Cerebellar nuclear complex (tissue), 1 donor: ENCODE data around the gene RTN3.

ENCODE experiments used
- DNase-seq, 2 experiments: peaks; one replicate each; lab custom pipeline; 2025; lab: John Stamatoyannopoulos, UW

RTN3 gene

DNA sequence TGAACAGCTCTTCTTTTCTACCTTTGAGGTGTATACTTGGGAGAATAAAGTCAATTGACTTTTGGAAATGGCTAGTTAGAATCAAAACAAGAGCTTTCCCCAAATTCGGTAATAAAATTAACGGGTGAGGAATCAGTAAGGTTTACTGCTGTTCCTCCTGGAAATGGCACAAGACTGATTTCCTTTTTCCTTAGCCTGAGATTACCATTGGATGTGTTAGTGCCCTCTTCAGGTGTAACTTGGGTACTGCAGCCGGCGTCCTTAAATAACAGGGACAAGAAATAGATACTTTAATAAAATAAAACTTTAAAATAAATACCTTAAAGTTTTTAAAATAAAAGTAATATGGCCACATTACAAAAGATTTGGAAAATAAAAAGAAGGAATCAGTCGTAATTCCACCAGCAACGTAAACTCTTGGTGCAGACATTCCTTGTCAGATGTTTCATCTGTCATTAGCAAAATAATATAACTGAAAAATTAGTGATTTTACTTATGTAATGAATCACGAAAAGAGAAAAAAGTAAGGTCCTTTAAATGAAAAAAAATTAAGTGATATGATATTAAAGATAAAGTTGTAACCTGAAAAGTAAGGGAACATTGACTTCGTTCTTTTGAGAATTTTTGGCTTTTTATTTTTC is 57.5 kb downstream of the RTN3 start:
- DNase-seq: peak in 1 of 2 experiments; percentile 38

DNA sequence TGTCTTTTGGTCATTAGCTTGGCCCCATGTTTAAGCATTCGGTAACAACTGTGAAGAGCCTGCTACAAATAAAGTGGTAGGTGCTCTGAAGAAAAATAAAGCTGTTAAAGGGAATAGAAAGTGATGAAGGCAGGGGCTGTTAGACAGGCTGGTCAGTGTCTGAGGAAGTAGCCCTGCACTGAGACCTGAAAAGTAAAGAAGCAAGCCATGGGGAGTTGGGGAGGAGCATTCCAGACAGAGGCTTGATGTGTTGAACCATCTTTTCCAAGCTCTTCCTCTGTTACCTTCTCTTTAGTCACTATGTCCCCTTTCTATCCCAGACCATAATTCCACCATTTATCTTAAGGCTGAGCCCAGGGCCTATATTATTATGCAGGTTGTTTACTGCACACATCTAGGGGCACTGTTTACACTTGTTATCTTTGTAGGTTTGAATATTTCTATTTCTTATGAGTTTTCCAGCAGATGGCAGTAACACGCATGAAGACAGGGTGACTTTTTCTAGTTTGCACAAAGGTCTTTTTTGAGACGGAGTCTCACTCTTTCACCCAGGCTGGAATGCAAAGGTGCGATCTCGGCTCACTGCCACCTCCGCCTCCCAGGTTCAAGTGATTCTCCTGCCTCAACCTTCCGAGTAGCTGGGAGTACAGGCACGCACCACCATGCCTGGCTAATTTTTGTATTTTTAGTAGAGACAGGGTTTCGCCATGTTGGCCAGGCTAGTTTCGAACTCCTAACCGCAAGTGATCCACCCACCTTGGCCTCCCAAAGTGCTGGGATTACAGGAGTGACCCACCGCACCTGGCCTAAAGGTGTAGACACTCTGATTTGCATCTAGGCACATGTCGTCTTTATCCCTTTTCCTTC is 64.2 kb downstream of the RTN3 start:
- no peak for DNase-seq

DNA sequence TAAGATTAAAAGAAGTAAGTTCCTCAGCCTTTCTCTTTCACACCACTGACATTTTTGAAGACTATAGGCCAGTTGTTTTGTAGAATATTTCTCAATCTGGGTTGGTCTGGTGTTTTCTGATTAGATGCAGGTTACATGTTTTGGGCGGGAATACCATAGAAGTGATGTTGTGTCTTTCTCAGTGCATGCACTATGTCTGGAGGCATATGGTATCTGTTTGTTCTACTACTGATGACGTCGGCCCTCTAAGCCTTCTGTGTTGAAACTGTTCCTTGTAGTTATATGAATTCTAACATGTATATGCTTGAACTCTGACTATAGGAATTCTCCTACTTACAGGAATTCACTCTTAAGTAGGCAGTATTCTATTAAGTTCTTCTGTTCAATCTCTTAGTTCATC is 65.7 kb downstream of the RTN3 start:
- no peak for DNase-seq

DNA sequence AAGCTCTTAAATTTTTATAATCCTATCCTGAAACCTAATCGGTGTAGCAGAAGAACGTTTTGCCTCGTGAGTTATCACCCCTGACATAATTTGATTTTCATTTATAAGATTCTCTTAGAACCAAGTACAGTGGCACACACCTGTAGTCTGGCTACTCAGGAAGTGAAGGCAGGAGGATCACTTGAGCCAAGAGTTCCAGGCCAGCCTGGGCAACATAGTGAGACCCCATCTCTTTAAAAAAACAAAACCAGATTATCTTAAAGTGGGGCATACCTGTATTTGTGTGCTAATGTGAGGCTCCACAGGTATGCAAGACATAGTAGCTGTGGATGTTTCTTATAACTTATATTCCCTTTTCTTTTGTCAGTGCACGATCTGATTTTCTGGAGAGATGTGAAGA is 68.3 kb downstream of the RTN3 start:
- DNase-seq: no peak

DNA sequence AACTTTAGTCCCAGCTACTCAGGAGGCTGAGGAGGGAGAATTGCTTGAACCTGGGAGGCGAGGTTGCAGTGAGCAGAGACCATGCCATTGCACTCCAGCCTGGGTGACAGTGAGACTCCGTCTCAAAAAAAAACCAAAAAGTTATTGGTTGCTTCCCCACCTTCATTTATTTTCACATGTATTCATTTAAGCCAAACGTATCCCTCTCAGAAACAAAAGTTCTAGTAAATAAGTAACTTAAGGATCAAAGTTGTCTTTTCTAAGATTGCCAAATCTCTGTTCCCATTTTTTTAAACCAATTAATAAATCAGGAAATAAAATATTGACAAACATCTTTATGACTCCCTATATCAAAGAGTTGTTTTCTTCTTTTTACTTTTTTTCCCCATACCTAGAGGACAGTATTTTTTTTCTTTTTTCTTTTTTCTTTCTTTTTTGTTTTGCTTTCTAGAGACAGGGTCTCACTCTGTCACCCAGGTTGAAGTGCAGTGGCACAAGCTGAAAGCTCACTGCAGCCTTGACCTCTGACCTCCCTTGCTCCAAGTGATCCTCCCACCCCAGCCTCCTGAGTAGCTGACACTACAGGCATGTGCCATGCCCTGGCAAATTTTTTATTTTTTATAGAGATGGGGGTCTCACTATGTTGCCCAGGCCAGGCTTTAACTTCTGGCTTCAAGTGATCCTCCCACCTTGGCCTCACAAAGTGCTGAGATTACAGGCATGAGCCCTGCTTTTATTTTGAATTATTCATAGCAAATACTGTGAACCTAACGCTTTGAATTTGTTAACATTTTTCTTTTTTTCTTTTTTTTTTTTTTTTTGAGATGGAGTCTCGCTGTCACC is 75.8 kb downstream of the RTN3 start:
- no peak for DNase-seq

DNA sequence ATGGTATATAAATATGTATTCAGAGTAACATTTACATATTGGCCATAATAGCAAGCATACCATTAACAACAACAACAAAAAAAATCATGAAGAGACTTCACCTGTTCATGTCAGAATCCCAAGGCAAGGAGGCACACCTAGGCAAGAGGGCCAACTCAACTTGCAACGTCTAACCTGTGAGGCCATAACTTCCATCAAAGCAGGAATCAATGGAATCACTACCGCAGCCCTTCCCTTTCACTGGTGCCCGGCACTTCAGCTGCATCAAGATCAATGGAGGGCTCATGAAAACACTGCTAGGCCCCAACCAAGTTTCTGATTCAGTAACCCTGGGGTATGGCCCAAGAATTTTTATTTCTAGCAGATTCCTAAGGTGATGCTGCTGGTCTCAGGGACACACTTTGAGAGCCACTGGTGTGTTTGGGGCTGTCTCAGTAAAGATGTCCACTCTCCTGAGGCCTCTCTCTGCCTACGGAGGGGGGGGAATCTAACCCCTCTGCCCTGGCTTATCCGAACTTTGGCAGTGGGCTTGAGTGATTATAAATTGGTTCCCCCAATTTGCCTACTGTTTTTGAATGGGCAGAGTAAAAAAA is 79.3 kb downstream of the RTN3 start:
- DNase-seq: no peak

DNA sequence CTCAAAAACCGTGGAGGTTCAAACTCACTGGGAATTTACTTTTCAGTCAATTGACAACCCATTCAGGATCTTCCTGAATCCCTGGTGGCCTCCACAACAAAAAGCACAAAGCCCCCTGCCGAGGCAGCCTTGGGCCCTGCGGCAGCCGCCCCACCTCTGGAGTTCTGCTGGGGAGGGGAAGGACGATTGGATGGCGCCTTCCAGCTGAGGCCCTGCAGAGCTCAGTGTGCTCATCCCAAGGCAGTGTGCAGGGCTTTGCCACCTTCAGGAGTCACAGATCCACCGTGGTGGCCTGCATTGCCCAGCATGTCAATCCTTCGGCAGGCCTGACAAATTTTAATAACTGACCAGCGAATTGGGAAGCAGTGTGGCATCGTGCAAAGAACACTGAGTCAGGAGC is 79.9 kb downstream of the RTN3 start:
- DNase-seq: no peak

DNA sequence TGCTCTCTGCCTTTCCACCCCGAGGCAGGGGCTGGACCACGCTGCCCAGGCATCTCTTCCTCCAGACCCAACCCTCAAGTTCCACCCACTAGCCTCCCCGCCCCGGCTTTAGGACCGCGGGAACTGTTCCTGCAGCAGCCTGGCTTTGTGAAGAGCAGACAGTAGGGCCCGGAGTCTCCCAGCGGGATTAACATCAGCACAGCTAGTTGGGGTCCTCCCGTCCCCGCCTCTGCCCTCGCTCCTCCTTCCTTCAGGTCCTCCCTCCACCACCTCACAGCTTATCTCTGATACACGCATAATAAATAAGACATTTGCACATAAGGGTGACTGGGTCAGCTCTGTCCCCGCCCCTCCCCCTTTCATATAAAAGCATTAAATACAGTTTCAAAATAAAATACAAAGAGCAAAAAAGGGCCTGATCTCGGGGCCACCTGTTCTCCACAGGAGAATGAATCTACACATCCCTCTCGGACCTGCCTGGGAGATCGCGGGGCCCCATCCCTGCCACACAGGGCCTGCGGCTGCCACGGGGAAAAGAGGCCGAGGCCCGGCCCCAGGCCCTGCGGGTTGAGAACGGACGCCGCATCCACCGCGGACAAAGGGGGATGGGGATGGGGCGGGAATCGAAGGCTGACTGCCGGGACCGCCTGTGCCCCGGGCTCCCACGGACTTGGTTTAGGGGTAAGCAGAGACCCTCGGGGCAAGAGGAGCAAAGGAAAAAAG is 80.8 kb downstream of the RTN3 start:
- no peak for DNase-seq

DNA sequence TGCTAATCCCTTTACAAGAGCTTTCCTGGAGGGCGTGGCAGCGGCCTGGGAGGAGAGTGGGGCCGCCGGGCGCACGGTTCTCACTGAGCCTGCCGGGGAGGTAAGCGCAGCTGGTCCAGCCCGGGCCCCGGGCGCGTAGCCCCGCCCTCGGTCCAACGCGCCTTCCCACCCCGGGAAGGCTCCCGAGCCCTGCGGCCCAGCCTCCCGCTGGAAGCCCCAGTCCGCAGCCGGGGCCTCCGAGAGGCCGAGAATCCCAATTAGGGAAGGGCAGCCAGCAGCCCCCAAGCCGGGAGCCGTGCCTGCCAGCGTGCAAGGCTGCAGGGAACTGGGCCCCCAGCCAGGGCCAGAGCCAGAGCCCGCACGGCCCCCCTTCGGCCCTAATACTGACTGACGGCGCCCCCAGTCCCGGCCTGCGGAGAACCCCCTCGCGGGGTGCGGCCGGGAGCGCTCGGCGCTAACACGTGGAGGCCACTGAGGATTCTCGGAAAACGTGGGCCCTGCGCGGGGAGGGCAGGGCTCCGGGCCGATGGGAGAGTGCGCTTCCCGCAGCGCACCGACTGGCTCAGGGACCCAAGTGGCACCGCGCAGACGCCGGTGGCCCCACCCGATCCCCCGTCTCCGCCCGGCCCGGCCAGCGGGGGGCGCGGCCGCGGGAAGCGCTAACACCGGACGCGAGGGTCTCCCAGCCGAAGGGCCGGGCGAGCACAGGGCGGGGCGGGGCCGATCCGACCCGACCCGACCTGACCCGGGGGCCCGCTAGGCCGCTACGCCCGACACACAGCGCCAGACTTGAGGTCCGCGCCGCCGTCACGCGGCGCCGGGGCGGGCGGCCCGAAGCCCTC is 81.6 kb downstream of the RTN3 start:
- DNase-seq: no peak

DNA sequence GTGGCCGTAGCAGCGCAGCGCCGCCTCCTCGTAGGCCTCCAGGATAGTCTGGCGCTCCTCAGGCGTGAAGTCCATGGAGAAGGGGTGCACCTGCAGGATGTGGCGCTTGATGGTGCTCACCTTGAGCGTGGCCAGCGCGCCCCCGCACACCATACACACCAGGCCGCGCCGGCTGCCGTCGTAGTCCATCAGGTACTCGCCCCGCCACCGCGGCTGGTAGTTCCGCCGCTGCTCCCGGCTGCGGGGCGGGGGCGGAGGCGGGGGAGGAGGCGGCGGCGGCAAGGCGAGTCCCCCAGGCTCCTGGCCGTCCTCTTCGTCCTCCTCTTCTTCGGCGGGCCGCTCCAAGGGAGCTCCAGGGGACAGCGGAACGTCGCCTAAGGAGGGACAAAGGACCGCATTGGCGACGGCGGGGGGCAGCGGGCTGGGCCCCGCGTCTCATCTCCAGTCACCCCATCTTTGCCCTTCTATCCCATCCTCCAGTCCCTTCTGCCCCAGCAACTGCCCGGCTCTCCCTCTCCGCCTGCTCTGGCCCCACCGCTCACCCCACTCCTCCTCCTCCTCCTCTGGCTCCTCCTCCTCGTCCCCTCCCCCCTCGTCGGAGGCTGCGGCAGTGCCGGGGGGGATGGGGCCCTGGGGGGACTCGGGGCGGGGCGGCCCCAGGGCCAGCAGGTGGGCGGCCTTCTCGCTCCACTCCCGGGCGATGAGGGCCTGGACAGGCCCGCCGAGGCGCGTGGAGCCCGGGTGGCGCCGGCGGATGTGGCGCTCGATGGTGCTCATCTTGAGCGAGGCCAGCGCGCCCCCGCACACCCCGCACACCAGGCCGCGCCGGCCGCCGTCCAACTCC is 82.4 kb downstream of the RTN3 start:
- DNase-seq: no peak

DNA sequence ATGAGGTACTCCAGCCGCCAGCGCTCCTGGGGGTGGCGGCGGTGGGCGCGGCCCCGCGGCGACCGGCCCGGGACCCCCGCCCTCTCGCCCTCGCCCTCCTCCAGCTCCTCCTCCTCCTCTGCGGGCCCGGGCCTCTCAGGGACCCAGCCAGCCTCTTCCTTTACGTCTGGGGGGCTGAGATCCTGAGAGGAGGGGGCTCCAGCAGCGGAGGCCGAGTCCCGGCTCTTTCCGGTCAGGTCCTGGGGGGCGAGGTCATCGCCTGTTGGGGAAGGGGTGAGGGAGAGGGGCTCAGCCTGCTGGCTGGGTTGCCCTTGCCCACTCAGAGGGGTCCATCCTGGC is 83.0 kb downstream of the RTN3 start:
- DNase-seq: no peak

DNA sequence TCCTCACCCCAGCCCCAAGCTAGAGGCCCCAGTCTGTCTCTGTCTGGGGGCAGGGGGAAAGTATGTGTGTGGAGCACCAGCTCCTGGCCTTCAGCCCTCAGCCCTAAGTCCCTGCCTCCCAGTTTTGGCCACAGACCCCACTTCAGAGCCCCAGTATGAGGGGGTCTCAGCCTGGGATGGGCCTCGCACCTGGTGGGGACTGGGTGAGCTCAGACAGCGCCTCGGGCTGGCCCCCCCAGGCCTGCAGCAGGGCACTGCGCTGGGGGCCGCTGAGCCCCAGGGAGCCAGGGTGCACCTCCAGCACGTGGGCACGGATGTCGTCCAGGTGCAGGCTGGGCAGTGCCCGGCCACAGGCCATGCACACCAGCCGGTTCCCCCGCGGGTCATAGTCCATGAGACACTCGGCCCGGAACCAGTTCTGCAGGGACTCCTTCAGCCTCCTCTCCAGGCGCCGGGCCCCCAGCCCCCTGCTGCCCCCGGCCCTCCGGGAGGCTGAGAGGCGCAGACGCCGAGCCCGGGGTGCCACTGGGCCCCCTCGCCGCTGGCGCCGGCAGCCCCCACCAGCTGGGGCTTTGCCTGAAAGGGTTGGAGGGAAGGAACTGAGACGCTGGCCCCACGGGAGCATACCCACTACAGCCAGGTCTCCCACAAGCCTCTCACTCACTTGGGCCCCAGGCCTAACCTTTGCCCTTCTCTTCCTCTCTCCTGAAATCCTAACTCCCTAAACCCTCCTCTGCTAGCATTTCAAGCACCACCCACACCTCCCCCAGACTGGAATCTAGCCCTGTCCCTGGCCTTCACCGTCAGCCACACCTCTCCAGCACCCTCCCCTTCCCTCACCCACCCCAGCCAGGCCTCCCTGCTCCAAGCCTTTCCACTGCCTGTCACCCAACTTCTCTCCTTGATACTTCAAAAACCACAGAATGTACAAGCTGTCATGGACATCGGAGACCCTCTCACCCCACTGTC is 83.7 kb downstream of the RTN3 start:
- no peak for DNase-seq

DNA sequence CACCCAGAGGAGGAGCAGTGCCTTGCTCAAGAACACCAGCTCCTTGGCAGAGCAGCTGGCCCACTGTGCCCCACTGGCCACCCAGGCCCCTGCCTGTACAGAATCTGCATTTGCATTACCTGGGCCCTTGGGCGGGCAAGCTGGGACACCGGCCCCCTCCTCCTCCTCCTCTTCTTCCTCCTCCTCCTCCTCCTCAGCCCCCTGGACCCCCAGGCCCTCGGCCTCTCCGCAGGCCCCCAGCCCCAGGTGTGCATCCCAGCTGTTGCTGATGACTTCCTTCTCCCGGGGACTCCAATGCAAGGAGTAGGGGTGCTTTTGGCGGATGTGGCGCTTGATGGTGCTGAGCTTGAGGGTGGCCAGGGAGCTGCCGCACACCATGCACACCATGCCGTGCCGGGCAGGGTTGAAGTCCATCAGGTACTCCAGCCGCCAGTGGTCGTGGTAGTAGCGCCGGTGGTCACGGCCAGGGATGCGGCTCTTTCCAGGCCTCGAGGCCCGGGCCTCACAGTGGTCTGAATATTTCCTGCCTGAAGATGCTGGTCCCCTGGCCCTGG is 84.5 kb downstream of the RTN3 start:
- DNase-seq: no peak

DNA sequence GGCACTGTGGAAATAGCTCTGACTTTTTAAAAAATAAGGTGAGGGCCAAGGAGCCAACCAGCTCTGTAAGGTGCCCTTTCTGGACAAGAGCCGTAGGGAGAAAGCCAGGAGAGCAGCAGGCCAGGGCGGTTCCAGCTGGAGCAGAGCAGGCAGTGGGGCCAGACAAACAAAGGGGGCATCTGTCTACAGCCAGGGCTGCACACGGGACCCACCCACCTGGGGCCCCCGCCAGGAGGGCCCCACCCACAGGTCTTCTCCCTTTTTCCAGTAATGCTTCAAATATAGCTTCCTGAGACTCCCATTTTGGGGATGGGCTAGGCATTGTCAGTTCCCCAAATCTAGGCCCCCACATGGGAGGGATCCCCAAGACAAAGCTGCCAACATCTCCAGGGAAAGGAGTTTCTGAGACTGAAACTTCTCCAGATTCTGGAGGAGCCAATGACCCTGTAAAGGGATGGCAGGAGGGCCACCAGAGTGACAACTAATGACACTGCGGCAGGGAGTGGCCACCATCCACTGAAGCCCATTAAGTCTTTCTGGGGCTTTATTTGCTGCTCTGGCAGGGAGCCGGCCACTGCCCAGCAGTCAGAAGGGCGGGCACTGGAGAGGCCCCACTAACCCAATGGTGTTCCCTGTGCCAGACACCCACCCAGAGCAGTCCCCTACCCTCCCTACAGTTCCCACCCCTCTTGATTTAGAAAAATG is 85.4 kb downstream of the RTN3 start:
- DNase-seq: no peak

DNA sequence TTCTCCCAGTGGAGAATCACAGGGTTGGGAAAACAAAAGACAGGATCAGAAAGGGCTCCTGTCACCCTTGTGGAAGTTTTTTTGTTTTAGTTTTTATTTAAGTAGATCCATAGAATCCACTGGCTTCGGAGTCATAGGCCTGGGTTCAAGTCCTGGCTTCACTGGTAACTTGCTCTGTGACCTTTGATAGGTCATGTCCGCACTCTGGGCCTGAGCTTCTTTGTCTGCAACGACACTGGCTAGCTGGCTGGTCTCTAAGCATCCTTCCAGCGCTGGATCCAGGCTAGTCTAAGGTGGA is 85.9 kb downstream of the RTN3 start:
- no peak for DNase-seq

DNA sequence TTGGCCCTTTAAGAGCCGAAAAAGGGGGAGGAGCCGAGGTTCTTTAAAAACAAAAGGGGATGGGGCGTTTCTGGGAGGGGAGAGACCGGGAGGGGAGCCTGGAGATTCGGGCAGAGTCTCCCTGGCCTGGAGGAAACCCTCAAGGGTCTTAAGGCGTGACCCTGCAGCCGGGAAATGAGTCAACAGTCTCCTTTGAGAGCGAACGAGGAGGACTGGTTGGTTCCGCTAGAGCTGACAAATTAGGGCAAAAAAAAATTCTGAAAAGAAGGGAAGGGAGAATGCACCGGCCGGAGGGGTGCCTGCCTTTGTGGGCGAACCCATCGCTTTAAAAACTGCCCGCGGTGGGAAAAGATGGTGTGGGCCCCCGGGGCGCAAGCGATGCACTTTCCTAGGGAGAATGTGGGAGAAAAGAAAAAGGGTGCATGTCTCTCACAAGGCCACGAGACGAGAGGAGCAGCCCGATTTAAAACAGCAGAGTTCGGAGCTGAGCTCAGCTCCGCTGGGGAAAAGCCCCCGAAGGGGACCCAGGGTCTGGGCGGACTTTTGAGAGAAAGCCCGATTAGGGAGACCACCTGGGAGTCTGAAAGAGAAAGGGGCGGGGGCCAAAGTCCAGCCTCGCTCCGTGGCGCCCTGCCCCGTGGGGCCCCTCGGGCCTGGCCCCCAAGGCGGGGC is 86.4 kb downstream of the RTN3 start:
- DNase-seq: peak; percentile 41 to 62
